ENCODE results near the gene HDAC7.

Gene HDAC7

DNA sequence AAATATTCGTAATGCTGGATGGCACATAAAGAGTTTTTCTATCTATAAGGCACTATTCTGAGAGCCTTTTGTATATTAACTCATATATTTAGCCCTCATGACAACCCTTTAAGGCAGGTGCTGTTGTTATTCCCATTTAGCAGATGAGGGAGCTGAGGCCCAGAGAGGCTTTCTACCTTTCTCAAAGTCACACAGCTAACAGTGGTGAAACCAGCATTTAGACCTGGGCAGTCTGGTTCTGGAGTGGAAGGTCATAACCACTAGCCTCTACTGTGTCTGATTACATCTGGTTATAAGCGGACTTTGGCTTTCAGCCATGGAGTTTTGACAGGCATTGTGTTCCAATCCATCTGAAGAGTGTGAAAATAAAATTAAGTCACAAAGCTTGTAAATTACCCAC is 41.2 kb upstream of the HDAC7 start:
- peaks cover 46% of the 10 kb centered on the region for H3K4me1 ChIP-seq

DNA sequence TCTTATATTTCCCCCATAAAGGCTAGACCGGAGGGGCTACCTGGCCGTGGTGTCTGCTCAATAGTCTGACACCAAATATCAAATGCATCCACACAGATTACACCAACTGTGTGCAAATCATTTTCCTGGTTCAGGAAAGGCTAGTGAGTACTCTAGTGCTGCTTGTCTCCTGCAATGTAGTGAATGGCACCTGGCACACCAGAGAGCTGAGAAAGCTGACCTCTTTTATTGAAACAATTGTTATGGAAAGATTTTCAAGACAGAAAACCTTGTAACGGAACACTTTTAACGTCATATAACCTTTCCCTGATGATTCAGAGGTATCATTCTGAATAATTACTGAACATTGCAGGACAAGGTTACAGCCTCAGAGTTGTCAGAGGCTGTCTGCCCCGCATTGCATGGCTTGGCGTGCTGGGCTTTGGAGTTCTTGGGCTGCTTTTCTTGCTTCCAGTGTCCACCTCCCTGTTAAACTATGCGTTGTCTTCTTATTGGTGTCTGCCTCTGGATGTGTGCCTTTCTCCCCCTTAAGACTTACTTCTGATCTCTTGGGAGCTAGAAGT is 40.7 kb upstream of the HDAC7 start:
- Histone ChIP-seq H3K4me2 (ENCODE audit: low read length) (no peak overlapping the region), H2AFZ (no peak overlapping the region), H3K4me1 (peaks cover 46% of the 10 kb centered on the region), H3K79me2 (peaks cover 29% of the 10 kb centered on the region), H3K36me3 (ENCODE audit: control insufficient read depth, insufficient read depth, low read length) (no peaks in the 10 kb centered on the region), H3K9ac (no peak overlapping the region), H3K9me3 (ENCODE audit: control insufficient read depth, low read length) (no peaks in the 10 kb centered on the region), H3K4me3 (ENCODE audit: low read depth, low read length) (no peak overlapping the region), H3K27me3 (ENCODE audit: control insufficient read depth, insufficient read depth, low read length) (no peaks in the 10 kb centered on the region), H3K27ac (no peak overlapping the region)
- TF ChIP-seq, protein P1, sequence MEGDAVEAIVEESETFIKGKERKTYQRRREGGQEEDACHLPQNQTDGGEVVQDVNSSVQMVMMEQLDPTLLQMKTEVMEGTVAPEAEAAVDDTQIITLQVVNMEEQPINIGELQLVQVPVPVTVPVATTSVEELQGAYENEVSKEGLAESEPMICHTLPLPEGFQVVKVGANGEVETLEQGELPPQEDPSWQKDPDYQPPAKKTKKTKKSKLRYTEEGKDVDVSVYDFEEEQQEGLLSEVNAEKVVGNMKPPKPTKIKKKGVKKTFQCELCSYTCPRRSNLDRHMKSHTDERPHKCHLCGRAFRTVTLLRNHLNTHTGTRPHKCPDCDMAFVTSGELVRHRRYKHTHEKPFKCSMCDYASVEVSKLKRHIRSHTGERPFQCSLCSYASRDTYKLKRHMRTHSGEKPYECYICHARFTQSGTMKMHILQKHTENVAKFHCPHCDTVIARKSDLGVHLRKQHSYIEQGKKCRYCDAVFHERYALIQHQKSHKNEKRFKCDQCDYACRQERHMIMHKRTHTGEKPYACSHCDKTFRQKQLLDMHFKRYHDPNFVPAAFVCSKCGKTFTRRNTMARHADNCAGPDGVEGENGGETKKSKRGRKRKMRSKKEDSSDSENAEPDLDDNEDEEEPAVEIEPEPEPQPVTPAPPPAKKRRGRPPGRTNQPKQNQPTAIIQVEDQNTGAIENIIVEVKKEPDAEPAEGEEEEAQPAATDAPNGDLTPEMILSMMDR (IDR thresholded peaks at IDR 0.05) = no peak

More for the DNA sequence above, 41.2 kb upstream of the HDAC7 start:
- H2AFZ ChIP-seq = no peak overlapping the region
- H3K9ac ChIP-seq = no peak overlapping the region
- H3K27ac ChIP-seq = no peak overlapping the region
- H3K4me2 ChIP-seq (ENCODE audit: low read length) = no peak overlapping the region
- H3K79me2 ChIP-seq = peaks cover 29% of the 10 kb centered on the region
- no peaks in the 10 kb centered on the region for H3K36me3 ChIP-seq (ENCODE audit: control insufficient read depth, insufficient read depth, low read length)
- H3K4me3 ChIP-seq (ENCODE audit: low read depth, low read length) = no peak overlapping the region
- no peaks in the 10 kb centered on the region for H3K27me3 ChIP-seq (ENCODE audit: control insufficient read depth, insufficient read depth, low read length)
- TF ChIP-seq, protein P1 (IDR thresholded peaks at IDR 0.05) = no peak
- H3K9me3 ChIP-seq (ENCODE audit: control insufficient read depth, low read length) = no peaks in the 10 kb centered on the region

DNA sequence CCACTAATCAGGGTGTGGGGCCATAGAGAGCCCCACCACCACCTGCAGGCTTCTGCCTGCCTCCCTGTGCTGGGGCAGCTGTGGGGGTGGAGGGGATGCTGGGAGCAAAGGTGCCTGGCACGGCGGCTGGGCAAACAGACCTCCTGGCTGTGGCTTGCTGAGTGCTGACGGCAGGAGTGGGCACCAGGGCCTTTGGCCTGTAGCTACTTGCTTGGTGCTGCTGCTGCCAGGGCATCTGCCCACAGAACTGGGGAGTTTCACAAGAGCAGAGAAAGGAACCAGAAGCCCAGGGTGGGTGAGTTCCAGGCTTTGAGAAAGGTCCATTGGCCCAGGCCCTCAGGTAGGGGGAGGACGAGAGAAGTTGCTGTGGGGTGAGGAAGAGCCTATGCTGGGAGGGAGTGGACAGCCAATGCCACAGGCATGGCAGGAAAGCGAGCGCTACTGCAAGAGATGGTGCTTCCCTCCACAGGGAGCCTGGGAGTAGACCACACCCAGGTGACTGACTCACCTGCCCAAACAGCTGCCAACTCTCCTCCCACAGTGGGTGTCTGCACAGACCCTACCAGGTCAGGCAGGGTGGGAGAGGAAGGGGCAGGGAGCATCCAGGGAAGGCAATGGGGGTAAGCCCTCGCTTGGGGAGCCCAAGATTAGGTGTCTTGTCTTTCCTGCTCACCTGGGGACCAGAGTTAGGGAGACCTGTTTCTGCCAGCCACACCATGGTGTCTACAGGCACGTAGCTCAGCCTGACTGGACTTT is 39.0 kb upstream of the HDAC7 start:
- Histone ChIP-seq H2AFZ (no peak overlapping the region), H3K36me3 (ENCODE audit: control insufficient read depth, insufficient read depth, low read length) (no peaks in the 10 kb centered on the region), H3K27ac (no peak overlapping the region), H3K9me3 (ENCODE audit: control insufficient read depth, low read length) (no peaks in the 10 kb centered on the region), H3K4me2 (ENCODE audit: low read length) (no peak overlapping the region), H3K79me2 (peaks cover 13% of the 10 kb centered on the region), H3K9ac (no peak overlapping the region), H3K4me1 (peaks cover 30% of the 10 kb centered on the region), H3K27me3 (ENCODE audit: control insufficient read depth, insufficient read depth, low read length) (no peaks in the 10 kb centered on the region), H3K4me3 (ENCODE audit: low read depth, low read length) (no peak overlapping the region)
- TF ChIP-seq, protein P1 (IDR thresholded peaks at IDR 0.05) = no peak

DNA sequence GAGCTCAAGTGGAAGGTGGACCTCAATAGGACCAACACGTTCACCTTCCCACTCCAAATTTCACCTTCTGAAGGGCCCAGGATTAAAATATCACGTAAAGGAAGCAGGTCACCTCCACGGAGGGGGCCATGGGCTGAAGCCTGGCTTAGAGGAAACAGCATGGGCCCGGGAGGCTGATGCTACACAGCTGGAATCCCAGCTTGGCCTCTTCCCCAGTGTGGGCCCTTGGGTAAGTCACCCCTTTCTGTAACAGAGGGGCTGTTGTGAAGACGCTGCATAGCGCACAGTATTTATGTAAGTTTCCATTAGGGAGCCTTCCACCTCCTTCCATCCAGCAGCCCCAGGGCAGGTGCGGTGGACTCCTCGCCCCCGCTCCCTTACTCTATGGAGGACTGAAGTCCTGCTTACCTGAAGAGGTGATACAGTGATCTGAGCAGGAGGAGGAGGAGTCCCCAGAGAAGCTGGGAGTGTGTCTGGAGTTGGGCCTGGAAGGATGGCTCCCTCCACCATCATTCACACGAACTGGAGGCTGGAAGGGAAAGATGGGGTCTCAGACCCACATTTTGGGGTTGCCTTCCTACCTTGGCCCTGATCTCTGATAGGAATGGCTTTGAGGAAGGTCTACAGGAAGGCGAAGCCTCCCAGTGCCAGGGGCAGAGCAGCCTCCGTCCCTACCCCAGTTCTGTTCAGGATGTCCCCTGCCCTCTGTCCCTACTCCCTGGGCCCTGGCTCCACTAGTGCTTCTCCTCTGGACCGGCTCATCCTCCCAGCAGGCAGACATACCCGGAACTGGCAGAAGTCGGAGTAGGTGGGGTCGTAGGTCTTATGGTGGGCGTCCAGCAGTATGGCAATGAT is 37.2 kb upstream of the HDAC7 start:
- H3K4me3 ChIP-seq (ENCODE audit: low read depth, low read length) = no peak overlapping the region
- H3K4me1 ChIP-seq = peaks cover 34% of the 10 kb centered on the region
- H3K9me3 ChIP-seq (ENCODE audit: control insufficient read depth, low read length) = no peaks in the 10 kb centered on the region
- H3K27ac ChIP-seq = no peak overlapping the region
- no peak overlapping the region for H2AFZ ChIP-seq
- H3K36me3 ChIP-seq (ENCODE audit: control insufficient read depth, insufficient read depth, low read length) = no peaks in the 10 kb centered on the region
- H3K27me3 ChIP-seq (ENCODE audit: control insufficient read depth, insufficient read depth, low read length) = no peaks in the 10 kb centered on the region
- H3K79me2 ChIP-seq = peaks cover 13% of the 10 kb centered on the region
- no peak overlapping the region for H3K9ac ChIP-seq
- H3K4me2 ChIP-seq (ENCODE audit: low read length) = no peak overlapping the region
- TF ChIP-seq, protein P1 (IDR thresholded peaks at IDR 0.05) = no peak

All from parathyroid adenoma (tissue), 2 donors.